ENCODE measurements around the gene CDH22. TPM values are rescaled to one million over a fixed set of nuclear protein-coding genes. Genes with fewer than 3 reads are reported as not detected.

Gene CDH22
- total and polyA plus RNA-seq, 5 experiments from 2014 or later, result not detected

- no peak for DNase-seq
- ATAC-seq, result no peak
- Mint-ChIP-seq H3K27me3 (peaks cover 7 to 30% (median 19%) of the 10 kb centered on the region in 5 donors), H3K4me1 (no peaks in the 10 kb centered on the region), H3K9me3 (no peaks in the 10 kb centered on the region), H3K27ac (no peak overlapping the region), H3K36me3 (no peaks in the 10 kb centered on the region), H3K4me3 (no peak overlapping the region)
- POLR2A ChIA-PET, result no interaction called here
Measured at GRCh38 chr20:46216770-46217464, 91.4 kb downstream of the CDH22 start.

GRCh38 chr20:46215913-46216707 is 92.2 kb downstream of the CDH22 start:
- no peaks in the 10 kb centered on the region for H3K36me3 Mint-ChIP-seq
- H3K4me3 Mint-ChIP-seq, result no peak overlapping the region
- no peaks in the 10 kb centered on the region for H3K4me1 Mint-ChIP-seq
- POLR2A ChIA-PET, result no interaction called here
- H3K27ac Mint-ChIP-seq, result no peak overlapping the region
- H3K27me3 Mint-ChIP-seq, result peaks cover 9 to 34% (median 24%) of the 10 kb centered on the region in 5 donors
- DNase-seq, result no peak
- ATAC-seq, result no peak
- H3K9me3 Mint-ChIP-seq, result no peaks in the 10 kb centered on the region

GRCh38 chr20:46214824-46215488 is 93.3 kb downstream of the CDH22 start:
- DNase-seq, result no peak
- no peaks in the 10 kb centered on the region for H3K4me1 Mint-ChIP-seq
- H3K4me3 Mint-ChIP-seq, result no peak overlapping the region
- ATAC-seq, result no peak
- no peaks in the 10 kb centered on the region for H3K36me3 Mint-ChIP-seq
- H3K27me3 Mint-ChIP-seq, result peaks cover 9 to 35% (median 28%) of the 10 kb centered on the region in 5 donors
- POLR2A ChIA-PET, result interaction anchor here (0.7 kb wide), 1 partner anchor 11 kb away, joined by 3 read pairs; no protein-coding TSS in a partner anchor
- H3K9me3 Mint-ChIP-seq, result no peaks in the 10 kb centered on the region
- H3K27ac Mint-ChIP-seq, result no peak overlapping the region

GRCh38 chr20:46213946-46214823 is 94.1 kb downstream of the CDH22 start:
- Mint-ChIP-seq H3K9me3 (no peaks in the 10 kb centered on the region), H3K27ac (no peak overlapping the region), H3K4me1 (no peaks in the 10 kb centered on the region), H3K36me3 (no peaks in the 10 kb centered on the region), H3K4me3 (no peak overlapping the region), H3K27me3 (peaks cover 13 to 42% (median 32%) of the 10 kb centered on the region in 5 donors)
- DNase-seq (no peak), ATAC-seq (no peak)
- POLR2A ChIA-PET, result interaction anchor here (0.7 kb wide), 1 partner anchor 10 kb away, joined by 3 read pairs; no protein-coding TSS in a partner anchor

GRCh38 chr20:46212876-46213275 is 95.4 kb downstream of the CDH22 start:
- H3K36me3 Mint-ChIP-seq, result no peaks in the 10 kb centered on the region
- peaks cover 0 to 2% (median under 1%) of the 10 kb centered on the region in 4 donors for H3K4me1 Mint-ChIP-seq
- H3K27ac Mint-ChIP-seq, result no peak overlapping the region
- POLR2A ChIA-PET, result no interaction called here
- no peaks in the 10 kb centered on the region for H3K9me3 Mint-ChIP-seq
- no peak overlapping the region for H3K4me3 Mint-ChIP-seq
- H3K27me3 Mint-ChIP-seq, result peaks cover 18 to 56% (median 39%) of the 10 kb centered on the region in 5 donors
- ATAC-seq (no peak), DNase-seq (no peak)

DNA sequence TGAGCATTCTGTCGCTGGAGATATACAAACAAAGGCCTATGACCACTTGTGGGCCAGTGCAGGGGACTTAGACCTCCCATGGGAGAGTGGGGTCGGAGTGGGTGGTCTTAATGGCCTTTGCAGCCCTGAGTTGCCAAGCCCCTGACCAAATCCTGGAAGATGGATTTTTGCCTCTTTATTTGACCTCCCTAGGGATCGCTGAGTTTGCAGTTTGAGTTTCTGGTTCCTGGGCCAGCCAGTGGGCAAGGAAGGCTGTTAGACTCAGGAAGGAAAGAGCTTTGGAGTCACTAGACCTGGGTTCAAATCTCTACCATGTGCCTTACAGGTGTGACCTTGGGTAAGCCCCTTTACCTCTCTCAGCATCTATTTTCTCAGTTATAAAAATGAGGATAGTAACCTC is 96.0 kb downstream of the CDH22 start:
- no peak for ATAC-seq
- H3K4me1 Mint-ChIP-seq, result peaks cover 0 to 2% (median under 1%) of the 10 kb centered on the region in 4 donors
- peaks cover 18 to 62% (median 43%) of the 10 kb centered on the region in 5 donors for H3K27me3 Mint-ChIP-seq
- POLR2A ChIA-PET, result no interaction called here
- H3K27ac Mint-ChIP-seq, result no peak overlapping the region
- H3K36me3 Mint-ChIP-seq, result no peaks in the 10 kb centered on the region
- H3K9me3 Mint-ChIP-seq, result no peaks in the 10 kb centered on the region
- no peak for DNase-seq
- H3K4me3 Mint-ChIP-seq, result no peak overlapping the region

GRCh38 chr20:46211331-46211722 is 97.0 kb downstream of the CDH22 start:
- peaks cover 2 to 6% (median 4%) of the 10 kb centered on the region in 4 donors for H3K4me1 Mint-ChIP-seq
- H3K36me3 Mint-ChIP-seq, result no peaks in the 10 kb centered on the region
- peaks cover 18 to 71% (median 43%) of the 10 kb centered on the region in 5 donors for H3K27me3 Mint-ChIP-seq
- no peak overlapping the region for H3K27ac Mint-ChIP-seq
- ATAC-seq, result no peak
- H3K4me3 Mint-ChIP-seq, result no peak overlapping the region
- DNase-seq, result no peak
- H3K9me3 Mint-ChIP-seq, result no peaks in the 10 kb centered on the region
- POLR2A ChIA-PET, result no interaction called here

DNA sequence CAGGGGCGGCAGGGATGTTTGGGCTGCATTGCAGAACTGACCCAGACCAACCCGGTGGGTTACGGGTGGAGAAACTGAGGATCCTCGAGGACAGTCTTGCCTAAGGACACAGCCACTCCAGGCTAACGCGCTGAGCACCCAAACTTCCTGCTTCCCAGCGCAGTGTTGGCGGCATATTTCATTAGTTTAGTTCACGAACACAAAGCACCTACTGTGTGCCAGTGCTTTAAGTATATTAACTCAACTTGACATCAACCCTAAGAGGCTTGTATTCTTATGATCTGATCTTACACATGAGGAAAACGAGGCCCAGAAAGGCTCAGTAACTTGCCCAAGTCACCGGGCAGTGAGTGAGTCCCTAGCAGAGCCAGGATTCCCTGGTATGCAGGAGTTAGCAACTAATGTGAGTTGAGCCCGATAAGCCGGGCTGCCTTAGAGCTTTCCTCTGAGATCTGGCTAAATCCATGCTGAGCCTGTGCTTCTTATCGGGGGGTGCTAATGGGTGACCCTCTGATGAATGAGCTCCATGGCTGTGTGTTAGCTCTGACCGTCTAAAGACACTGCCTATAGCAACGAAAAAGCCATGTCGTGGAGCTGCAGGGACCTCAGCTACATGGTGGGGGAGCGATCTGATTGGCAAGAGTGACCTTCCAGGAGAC is 97.5 kb downstream of the CDH22 start:
- H3K27ac Mint-ChIP-seq, result no peak overlapping the region
- no peaks in the 10 kb centered on the region for H3K9me3 Mint-ChIP-seq
- peaks cover 3 to 12% (median 9%) of the 10 kb centered on the region in 4 donors for H3K4me1 Mint-ChIP-seq
- no peak overlapping the region for H3K4me3 Mint-ChIP-seq
- ATAC-seq, result no peak
- DNase-seq, result no peak
- H3K36me3 Mint-ChIP-seq, result no peaks in the 10 kb centered on the region
- H3K27me3 Mint-ChIP-seq, result peaks cover 18 to 73% (median 43%) of the 10 kb centered on the region in 5 donors
- POLR2A ChIA-PET, result no interaction called here

DNA sequence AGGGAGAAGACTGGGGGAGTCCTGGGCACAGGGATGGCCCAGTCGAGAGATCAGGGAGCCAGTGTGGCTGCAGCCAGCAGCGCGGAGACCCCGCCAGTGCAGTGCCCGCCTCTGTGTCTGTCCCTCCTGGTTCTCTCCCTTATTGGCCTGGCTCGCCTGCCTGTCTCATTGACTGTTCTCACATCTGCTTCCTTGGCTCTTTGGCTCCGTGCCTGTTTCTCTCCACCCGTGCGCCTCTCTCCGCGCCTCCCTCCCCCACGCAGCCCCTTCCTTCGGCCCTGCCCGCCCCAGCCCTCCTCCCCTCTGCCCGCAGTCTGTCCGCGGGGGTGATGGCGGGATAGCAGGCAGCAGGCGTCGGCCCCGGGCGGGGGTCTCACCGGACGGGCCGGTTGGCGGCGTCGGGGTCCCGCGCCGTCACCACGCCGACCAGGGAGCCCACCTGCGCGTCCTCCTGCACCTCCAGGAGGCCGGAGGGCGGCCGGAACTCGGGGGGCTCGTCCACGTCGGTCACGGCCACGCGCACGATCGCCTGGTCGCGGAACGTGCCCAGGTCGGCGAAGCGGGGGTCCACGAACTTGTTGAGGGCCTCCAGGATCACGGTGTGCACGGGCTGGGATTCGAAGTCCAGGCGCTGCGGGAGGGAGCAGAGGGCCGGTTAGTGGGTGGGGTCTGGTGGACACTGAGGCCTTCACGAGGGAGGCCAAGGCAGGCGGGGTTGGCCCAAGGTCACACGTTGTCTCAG is 98.2 kb downstream of the CDH22 start:
- H3K9me3 Mint-ChIP-seq, result no peaks in the 10 kb centered on the region
- POLR2A ChIA-PET, result no interaction called here
- no peak for DNase-seq
- H3K27ac Mint-ChIP-seq, result no peak overlapping the region
- H3K4me1 Mint-ChIP-seq, result peaks cover 8 to 18% (median 16%) of the 10 kb centered on the region in 4 donors
- no peaks in the 10 kb centered on the region for H3K36me3 Mint-ChIP-seq
- no peak overlapping the region for H3K4me3 Mint-ChIP-seq
- peaks cover 15 to 68% (median 41%) of the 10 kb centered on the region in 5 donors for H3K27me3 Mint-ChIP-seq
- no peak for ATAC-seq

- no peak overlapping the region for H3K4me3 Mint-ChIP-seq
Measured at GRCh38 chr20:46207793-46208192, 100.5 kb downstream of the CDH22 start.

GRCh38 chr20:46206992-46207549 is 101.2 kb downstream of the CDH22 start:
- POLR2A ChIA-PET, result no interaction called here
- Mint-ChIP-seq H3K9me3 (no peaks in the 10 kb centered on the region), H3K36me3 (no peaks in the 10 kb centered on the region), H3K27me3 (peaks cover 17 to 62% (median 36%) of the 10 kb centered on the region in 5 donors), H3K4me3 (no peak overlapping the region), H3K4me1 (peaks cover 16 to 26% (median 25%) of the 10 kb centered on the region in 4 donors), H3K27ac (no peak overlapping the region)
- ATAC-seq, result no peak
- DNase-seq, result no peak

More at GRCh38 chr20:46207793-46208192, 100.5 kb downstream of the CDH22 start:
- Mint-ChIP-seq H3K4me1 (peaks cover 16 to 26% (median 25%) of the 10 kb centered on the region in 4 donors), H3K27me3 (peaks cover 20 to 62% (median 38%) of the 10 kb centered on the region in 5 donors), H3K36me3 (no peaks in the 10 kb centered on the region), H3K9me3 (no peaks in the 10 kb centered on the region), H3K27ac (no peak overlapping the region)
- ATAC-seq, result no peak
- POLR2A ChIA-PET, result no interaction called here
- DNase-seq, result no peak
